Measurements from ENCODE around the gene OXCT1. TPM values are rescaled to one million over a fixed set of nuclear protein-coding genes. Genes with fewer than 3 reads are reported as not detected.

The OXCT1 gene
- total and polyA plus RNA-seq, 2 of the 4 experiments (the other 2 are of a cell fraction), result 14.2 to 16.3 TPM

DNA sequence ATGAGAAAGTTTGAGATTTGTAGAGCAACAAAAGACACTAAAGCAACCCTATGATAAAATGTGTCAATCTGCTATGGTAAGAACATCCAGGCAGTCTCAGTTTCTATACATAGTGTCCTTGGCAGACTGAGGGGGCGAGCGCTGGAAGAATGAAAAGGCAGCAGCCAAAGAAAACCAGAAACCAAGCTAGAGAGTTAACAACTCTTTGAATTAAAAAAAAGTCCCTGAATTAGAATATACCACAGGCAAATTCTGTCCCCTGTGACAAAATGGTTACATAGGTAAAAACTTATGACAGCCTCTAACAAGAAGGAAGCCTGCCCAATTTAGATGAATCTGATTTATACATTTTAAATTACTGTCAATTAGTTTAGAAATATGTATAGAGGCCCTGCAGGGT lies 106.7 kb downstream of the OXCT1 start:
- POLR2A ChIA-PET (ENCODE audit: unreplicated experiment), result no interaction called here
- H3K4me3 ChIP-seq (ENCODE audit: insufficient read depth, low read depth, low read length), result no peak overlapping the region
- no peak overlapping the region for H4K5ac ChIP-seq (ENCODE audit: low read depth, low read length)
- no peak for TF ChIP-seq CEBPB (IDR thresholded peaks at IDR 0.05; ENCODE audit: low read depth, low read length)
- no peak for TF ChIP-seq CHD1 (IDR thresholded peaks at IDR 0.05; ENCODE audit: low read depth, low read length)
- TF ChIP-seq RAD21 (IDR thresholded peaks at IDR 0.05; ENCODE audit: low read length), result no peak
- no peak for TF ChIP-seq POLR2A (IDR thresholded peaks at IDR 0.05; ENCODE audit: low read depth, low read length)
- TF ChIP-seq MAFK (IDR thresholded peaks at IDR 0.05; ENCODE audit: low read depth, low read length), result no peak
- H3K9me1 ChIP-seq (ENCODE audit: insufficient read depth, low read length), result no peaks in the 10 kb centered on the region; the same call in 1 of the 2 replicates
- H3K4me1 ChIP-seq (ENCODE audit: control insufficient read depth, insufficient read depth, low read length), result no peaks in the 10 kb centered on the region; the same call in 1 of the 2 replicates
- H4K20me1 ChIP-seq (ENCODE audit: insufficient read depth, low read length), result no peaks in the 10 kb centered on the region
- H4K91ac ChIP-seq (ENCODE audit: insufficient read depth, low read depth, low read length), result no peak overlapping the region
- H3K23ac ChIP-seq (ENCODE audit: low read depth, low read length), result no peak overlapping the region
- dilution Hi-C loops (cut with HindIII; ENCODE audit: low sequenced_read_pairs, unreplicated experiment) (no loop called here), intact Hi-C loops (cut with micrococcal nuclease) (no loop called here), in situ Hi-C loops (cut with MboI; ENCODE audit: low sequenced_read_pairs) (no loop called here)
- no peaks in the 10 kb centered on the region for H3K79me1 ChIP-seq (ENCODE audit: low read depth in 1 of 2, low read length in 2 of 2)
- no peak overlapping the region for H3K18ac ChIP-seq (ENCODE audit: low read depth, low read length)
- DNase-seq (no peak), ATAC-seq (ENCODE audit: low read depth) (no peak)
- H3K27ac ChIP-seq (ENCODE audit: insufficient read depth, low read length), result no peak overlapping the region
- no peaks in the 10 kb centered on the region for H3K27me3 ChIP-seq (ENCODE audit: control insufficient read depth, insufficient read depth, low read length)
- H2AK9ac ChIP-seq (replicated peaks; ENCODE audit: low read depth, low read length, poor library complexity), result no peak overlapping the region
- H2BK15ac ChIP-seq (ENCODE audit: low read depth, low read length), result no peak overlapping the region
- no TSS peak for BruUV-seq (replicated peaks)
- H4K8ac ChIP-seq (ENCODE audit: low read depth in 2 of 2, low read length in 2 of 2), result no peak overlapping the region
- no peak overlapping the region for H2AFZ ChIP-seq (replicated peaks; ENCODE audit: low read length, poor library complexity)
- CTCF ChIA-PET, result interaction anchor here (1.7 kb wide), 1 partner anchor 10 kb away, joined by 5 read pairs; no protein-coding TSS in a partner anchor
- no peaks in the 10 kb centered on the region for H3K9me3 ChIP-seq (ENCODE audit: control insufficient read depth, insufficient read depth, low read length)
- H3K4ac ChIP-seq (ENCODE audit: low read depth, low read length), result no peak overlapping the region
- peaks cover 3% of the 10 kb centered on the region for H3K36me3 ChIP-seq (ENCODE audit: control insufficient read depth, insufficient read depth, low read length)
- no peak overlapping the region for H3K4me2 ChIP-seq (ENCODE audit: low read depth, low read length)
- no peak overlapping the region for H2BK5ac ChIP-seq (ENCODE audit: low read depth, low read length, poor library complexity, severe bottlenecking)
- H3K9ac ChIP-seq (ENCODE audit: low read depth, low read length), result no peak overlapping the region
- H3K14ac ChIP-seq (replicated peaks; ENCODE audit: low read depth, low read length), result no peak overlapping the region
- WGBS, 2 experiments (ENCODE audit: extremely low coverage in 2 of 2, insufficient read length in 1 of 2), result no CpG with 5 or more reads among the region's 2 CpGs
- H2AK5ac ChIP-seq (ENCODE audit: low read depth, low read length), result no peak overlapping the region
- H3K56ac ChIP-seq (ENCODE audit: extremely low read depth, insufficient read depth, low read length), result no peak overlapping the region
- no peak overlapping the region for H2BK120ac ChIP-seq (ENCODE audit: low read depth, low read length)
- no peak overlapping the region for H2BK20ac ChIP-seq (ENCODE audit: low read depth, low read length)
